Measurements from ENCODE around the gene ZNF488.

- TF ChIP-seq EP300 (IDR thresholded peaks at IDR 0.05) = no peak
- TF ChIP-seq CHD2 (IDR thresholded peaks at IDR 0.05; ENCODE audit: low read length, partially characterized antibody) = no peak
- TF ChIP-seq CTCF (IDR thresholded peaks at IDR 0.05) = no peak
- TF ChIP-seq REST (IDR thresholded peaks at IDR 0.05) = no peak
- TF ChIP-seq MAZ (IDR thresholded peaks at IDR 0.05; ENCODE audit: borderline replicate concordance, low read depth, low read length) = no peak
Measured at GRCh38 chr10:47370015-47370767, 13.9 kb downstream of the ZNF488 start.

All from A549 (cell line).